A549 (cell line): ENCODE measurements around the gene C1orf50.

Source experiments
- CTCF ChIP-seq: fragments of >200 bp; sonication (Bioruptor Twin); formaldehyde crosslinking; IDR thresholded peaks from 3 replicates; pipeline ENCODE4 v1.5.1; 2016
- EP300 ChIP-seq, 2 experiments: fragments of >200 bp; sonication (Bioruptor Twin); formaldehyde crosslinking; IDR thresholded peaks; 2 replicates in 1 of 2; 3 replicates in 1 of 2; pipeline ENCODE4 v1.6.1; 2016 to 2017
- MAX ChIP-seq: IDR thresholded peaks from 2 replicates; pipeline ENCODE4 v1.6.1; 2012
- REST ChIP-seq: fragments of 200-600 bp; sonication (generic); IDR thresholded peaks from 2 replicates; pipeline ENCODE4 v1.6.1; 2016; ENCODE audit warnings: antibody characterized with exemption, mild to moderate bottlenecking, moderate library complexity
- SREBF2 ChIP-seq: fragments of 450-650 bp; IDR thresholded peaks from 2 replicates; pipeline ENCODE4 v1.6.1; 2014; ENCODE audit warnings: mild to moderate bottlenecking, moderate library complexity

GRCh38 chr1:42734201-42735035 is 32.6 kb upstream of the C1orf50 start:
- no peak for TF ChIP-seq EP300 (IDR thresholded peaks at IDR 0.05)
- no peak for TF ChIP-seq SREBF2
- no peak for TF ChIP-seq MAX
- TF ChIP-seq CTCF: no peak
- no peak for TF ChIP-seq REST
